Hematopoietic multipotent progenitor cell treated with erythropoietin and hydrocortisone succinate and interleukin-3 and kit ligand, for 6 days (in vitro differentiated cells): Measurements from ENCODE around the gene RAD51.

Source experiments
- DNase-seq: peaks from one replicate; pipeline ENCODE4 v3.0.0-alpha.2; 2015

The RAD51 gene

DNA sequence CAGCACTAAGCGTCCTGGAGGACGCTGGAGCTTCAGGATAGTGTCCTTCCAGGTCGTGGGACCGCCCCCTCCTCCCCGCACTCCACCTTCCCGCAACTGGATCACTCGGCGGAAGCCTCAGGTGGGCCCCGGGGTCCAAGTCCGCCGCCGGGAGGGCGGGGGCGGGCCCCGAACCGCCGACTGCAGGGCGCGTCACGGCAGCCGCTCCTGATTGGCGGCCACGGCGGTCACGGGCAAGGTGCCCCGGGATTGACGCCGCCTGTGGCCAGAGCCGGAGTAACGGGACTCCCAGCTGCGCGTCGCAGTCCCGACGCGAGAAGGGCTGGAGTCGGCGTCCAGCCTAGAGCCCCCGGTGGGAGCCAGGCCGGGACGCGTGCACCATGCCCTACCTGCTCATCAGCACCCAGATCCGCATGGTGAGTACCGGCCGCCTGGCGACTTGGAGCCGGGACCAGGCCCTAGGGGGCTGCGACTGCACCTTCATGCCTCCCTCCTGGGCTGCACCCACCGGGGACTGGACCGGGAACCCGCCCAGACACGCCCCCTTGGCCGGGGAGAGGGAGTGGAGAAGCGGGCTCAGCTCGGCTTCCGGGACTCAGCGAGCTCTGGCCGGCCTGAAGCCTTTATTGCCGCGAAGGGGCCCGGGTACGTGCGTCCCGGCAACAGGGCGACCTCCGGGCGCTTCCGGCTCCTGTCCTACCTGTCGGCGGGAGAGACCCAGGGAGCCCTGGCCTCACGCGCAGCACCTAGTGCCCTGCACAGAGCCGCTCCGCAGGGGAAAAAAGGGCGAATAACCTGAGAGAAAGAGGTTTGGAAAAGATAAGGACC is 69.0 kb downstream of the RAD51 start, which contains the start of gene GCHFR:
TSS of gene GCHFR (plus strand) at position 268 of the 828 bp plus-strand sequence. CDS start at position 381, 113 bp downstream.
- peak; percentile 80 for DNase-seq

DNA sequence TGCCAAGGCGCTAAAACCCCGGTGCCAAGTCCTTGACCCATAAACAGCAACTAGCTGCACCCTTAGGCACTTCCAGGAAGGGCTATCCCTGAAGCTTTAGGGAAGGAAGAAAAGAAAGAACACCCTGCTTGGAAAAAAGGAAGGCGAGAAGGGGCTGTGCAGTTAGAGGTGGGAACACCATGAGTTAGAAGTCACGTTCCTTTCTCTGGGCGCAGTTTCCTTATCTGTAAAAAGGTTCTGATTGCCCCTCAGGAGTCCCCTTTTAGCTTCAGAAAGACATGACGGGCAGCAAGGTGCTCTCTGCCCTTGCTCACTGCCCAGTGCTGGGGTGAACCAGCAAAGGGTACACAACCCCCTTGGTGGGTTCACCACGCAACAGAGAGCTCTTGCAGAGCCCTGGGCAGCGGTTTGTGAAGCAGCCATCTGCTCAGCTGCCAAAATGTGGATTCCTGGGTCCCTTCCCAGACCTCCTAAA is 69.7 kb downstream of the RAD51 start:
- DNase-seq: no peak

DNA sequence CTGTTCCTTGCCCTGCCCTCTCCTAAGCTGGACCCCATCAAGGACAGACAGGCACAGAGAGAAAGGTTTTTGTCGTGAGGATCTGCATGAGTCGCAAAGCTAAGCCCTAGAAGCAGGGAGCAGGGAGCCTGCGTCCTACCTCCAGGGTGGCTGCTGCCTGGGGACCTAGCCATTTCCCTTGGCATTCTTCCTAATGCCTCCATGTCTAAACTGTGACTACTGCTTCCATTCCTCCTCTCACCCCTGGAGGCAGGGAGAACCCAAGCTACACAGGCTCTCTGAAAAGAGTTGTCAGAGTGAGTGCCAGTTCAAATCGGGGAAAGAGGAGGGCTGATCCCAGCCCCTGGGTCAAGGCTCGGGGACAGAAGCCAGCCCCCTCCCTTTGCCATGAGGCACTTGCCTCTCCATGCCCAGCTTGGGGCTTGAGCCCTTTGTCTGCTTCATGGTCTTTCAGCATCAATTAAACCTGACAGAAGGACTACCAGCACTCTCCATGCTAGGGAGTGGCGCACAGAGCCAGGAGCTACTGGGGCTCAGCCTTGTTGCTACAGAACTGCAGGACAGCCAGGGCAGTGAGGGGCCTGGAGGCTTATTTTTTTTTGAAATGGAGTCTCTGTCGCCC is 71.3 kb downstream of the RAD51 start:
- no peak for DNase-seq

DNA sequence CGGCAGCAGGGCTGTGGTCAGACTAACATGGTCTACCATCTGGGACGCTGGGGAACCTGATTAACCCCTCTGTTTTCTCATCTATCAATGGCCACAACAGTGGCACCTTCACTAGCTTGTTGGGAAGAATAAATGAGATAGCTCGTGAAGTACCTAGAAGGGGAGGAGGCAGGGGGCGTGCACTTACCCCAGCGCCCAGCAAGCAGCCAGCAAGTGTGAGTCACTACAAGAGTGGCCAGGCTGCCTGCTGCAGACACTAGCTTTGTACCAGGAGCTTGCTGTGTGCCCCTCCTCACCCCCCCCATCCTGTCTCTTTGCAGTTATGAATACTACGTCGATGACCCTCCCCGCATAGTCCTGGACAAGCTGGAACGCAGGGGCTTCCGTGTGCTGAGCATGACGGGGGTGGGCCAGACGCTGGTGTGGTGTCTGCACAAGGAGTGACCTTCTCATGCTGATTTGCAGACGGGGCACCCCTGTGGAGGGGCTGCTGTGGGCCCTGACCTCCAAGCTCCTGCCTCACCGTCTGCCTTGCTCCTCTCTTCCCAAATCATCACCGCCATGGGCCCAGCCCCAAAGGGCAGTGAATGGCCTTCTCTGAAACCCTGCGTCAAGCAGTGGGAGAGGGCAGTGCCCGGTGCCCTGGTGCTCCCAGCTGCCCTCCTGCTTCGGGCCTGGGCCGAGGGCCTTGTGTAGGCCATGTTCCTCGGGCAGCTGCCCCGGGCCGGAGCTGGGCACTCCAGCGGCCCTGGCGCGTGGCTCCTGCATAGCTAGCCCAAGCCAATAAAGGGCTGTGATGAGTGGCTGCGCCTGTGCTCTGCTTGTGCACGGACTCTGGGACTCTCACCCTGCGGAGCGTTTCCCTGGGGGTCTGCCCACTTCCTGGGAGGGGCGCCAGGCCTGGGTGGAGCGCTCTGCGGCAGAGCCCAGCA is 72.2 kb downstream of the RAD51 start:
- peak; percentile 89 for DNase-seq

DNA sequence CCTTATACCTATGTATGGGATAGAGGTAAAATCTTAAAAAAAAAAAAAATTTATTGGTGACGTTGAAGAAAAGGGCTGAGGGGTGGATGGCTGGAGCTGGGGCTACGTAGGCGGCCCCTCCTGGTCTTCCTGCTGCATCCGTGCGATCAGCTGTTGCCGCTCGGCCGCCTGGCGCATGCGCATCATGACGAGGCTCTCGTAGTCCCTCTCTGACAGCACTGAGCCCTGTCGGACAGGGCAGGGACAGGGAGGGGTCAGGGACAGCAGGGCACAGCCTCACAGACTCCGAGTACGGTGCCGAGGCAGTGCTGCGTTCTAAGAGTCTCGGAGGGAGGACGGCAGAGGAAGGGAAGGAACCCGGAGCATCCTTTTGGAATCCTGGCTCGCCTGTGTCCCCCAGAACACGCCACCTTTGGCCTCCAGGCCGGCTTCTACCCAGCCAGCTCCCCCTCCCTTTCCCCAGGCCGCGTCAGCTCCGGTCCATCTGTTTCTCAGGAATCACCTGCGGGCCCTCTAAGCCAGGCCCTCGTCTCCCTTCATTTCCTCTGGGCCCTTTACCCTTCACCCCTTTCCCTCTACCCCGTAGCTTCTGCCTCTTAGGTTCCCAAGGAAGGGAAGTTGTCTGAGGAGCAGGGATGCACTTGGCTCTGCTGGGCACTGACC is 73.0 kb downstream of the RAD51 start:
- DNase-seq: no peak

DNA sequence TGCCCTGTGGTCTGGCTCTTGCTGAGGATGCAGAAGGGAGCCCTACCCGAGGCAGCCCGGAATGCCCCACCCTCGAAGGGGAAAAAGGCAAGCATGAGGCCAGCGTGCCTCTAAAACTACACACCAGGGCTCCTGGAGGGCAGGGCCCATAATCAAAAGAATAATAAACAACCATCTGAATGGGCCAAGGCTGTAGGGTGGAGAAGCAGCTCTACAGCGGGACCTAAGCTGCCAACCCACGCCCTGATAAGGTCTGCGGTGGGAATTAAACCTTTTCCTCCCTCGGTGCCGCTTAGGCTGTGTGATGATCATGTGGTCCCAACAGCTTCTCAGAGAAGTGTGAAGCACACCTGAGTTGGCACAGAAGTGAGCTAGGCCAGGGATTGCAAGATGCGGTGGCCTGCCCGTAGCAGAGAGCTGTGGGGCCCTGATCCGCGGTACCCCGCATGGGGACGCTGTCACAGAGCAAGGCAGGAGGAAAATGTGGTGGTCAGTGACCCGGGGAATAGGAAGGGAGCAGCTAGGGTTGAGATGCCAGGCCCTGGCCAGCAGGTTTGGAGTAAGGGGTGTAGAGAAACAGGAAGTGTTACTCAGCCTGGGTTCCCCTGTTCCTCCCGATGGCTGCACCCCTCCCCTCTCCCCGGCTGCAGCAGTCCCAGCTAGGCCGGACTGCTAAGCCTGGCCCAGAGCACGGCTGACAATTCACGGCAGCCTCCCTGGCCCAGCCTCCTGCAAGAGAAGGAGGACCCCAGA is 73.7 kb downstream of the RAD51 start:
- peak; percentile 91 for DNase-seq

DNA sequence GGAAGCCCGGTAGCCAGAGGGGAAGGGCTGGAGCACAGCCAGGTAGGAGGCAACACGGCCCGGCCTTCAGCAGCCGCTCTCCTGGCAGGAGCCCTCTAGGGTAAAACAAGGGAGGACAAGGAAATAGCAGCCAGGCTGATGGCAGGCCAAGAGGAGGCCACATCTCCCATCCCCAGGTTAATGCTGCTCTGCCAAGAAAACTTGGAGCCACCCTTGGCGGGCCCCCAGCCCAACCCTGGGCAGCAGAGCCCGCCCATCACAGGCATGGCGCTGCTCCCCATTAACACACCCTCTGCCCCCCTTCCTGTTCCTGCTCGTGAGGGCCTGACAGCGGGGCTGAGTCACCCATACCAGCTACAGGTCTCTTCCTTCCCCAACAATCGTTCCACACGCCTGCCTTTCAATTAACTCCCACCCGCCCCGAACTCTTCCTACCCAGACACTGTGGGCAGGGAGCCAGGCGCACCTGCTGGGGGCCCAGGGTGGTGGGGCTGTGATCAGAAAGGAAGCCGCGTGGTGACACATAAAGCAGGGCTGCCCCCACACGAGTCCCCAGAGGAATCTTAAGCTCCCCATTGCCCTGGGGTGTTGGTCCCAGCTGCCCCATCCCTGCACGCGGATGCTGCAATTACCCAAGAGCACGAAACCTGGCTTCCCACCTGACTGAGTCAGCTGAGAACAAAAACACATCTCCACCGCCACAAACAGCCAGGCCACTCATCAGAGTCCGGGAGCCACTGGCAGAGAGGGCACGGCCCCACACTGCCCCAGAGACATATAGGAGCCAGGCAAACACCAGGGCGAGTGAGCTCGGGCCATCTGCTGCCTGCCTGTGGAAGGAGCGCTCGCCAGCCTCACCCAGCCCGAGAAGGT is 74.5 kb downstream of the RAD51 start, which contains the start of gene C15orf62:
TSS of gene C15orf62 (plus strand) at position 707 of the 873 bp plus-strand sequence. CDS start 516 bp downstream, outside the sequence.
- peak; percentile 80 for DNase-seq

DNA sequence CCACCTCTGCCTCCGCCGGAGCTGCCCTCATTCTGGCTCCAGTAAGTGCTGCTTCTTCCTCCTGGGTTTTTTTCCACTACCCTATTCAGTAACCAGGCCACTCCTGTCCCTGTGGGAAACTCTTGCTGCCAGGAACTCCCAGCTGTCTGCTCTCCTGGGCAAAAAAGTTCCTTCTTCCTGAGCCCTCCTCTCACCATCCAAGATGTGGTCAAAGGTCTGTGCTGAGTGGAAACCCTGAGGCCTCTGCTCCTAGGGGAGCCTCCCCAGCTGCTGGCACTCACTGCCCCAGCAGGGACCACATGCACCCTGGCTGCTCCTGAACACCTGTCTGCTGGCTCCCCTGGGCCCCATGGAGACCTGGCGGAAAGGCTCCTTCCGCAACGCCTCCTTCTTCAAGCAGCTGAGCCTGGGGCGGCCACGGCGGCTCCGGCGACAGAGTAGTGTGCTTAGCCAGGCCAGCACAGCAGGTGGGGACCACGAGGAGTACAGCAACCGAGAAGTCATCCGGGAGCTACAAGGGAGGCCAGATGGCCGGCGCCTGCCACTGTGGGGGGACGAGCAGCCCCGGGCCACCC is 75.3 kb downstream of the RAD51 start:
- DNase-seq: no peak

DNA sequence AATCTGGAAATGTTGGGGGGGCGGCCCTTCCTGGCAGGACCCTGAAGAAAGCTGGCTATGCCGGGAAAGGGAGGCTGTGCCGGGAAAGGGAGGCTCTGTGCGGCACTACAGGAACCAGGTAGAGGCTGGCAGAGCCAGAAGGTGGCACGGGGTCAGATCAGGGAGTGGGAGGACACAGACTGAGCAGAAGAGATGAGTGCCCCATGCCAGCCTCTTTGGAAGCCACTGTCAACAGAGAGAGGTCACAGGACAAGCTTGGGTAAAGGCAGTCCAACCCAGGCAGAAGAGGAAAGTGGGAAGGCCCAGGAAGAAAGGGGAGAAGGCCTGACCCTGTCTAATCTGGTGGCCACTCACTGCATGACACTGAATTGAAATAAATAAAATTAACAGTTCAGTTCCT is 76.3 kb downstream of the RAD51 start:
- no peak for DNase-seq

DNA sequence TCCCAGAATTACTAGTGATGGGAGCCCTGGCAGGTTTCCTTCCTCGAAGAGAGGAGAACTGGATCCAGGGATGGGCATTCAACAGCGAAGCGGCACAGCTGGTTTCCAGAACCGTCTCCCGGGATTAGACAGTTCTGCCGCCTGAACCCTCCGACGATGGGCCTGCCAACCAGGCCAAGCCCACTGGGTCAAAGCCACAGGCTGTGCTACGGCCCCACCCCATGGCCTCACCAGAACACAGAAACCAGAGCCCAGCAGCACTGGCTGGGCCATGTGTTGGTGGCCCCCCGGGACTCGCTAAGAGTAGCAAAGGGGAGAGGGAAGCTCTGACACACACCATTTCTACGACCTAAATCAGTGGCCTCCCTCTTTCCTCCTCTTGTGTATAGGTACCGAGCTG is 77.0 kb downstream of the RAD51 start:
- DNase-seq: no peak

DNA sequence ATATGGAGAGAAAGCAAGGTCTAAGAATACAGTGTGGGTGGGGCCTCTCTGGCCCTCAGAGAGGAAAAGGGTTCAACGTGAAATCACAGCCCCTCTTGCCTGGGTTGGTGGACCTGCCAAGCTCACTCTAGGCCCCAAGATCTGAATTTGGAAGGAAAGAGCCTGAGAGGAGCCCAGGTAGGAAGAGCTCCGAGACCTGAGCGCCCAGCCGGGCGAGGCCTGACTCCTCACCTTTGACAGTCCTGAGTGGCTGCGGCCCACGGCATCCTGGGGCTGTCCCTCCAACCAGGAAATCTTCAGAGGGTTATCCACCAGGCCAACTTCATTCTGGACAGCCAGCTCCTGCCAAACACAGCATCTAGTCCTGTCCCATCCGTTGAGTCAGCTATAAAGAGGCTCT is 78.5 kb downstream of the RAD51 start:
- DNase-seq: no peak

DNA sequence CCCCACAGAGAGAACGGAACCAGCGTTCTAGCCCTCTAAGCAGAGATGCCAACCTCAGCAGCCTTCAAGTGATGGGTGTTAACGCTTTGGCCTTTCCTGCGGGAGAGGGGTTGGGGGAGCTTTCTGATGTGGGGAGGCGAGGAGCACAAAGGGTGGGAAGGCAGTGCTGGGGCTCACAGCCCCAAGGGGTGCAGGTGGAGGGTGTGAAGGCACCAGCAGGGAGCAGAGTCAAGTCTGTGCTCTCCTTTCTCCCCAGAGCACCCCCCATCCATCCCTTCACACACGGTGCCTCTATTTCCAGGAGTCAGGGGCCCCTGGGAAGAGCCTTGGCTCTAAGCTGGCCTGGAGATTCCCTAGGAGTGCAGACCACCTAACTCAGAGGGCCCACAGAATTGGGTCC is 78.9 kb downstream of the RAD51 start:
- DNase-seq: no peak

DNA sequence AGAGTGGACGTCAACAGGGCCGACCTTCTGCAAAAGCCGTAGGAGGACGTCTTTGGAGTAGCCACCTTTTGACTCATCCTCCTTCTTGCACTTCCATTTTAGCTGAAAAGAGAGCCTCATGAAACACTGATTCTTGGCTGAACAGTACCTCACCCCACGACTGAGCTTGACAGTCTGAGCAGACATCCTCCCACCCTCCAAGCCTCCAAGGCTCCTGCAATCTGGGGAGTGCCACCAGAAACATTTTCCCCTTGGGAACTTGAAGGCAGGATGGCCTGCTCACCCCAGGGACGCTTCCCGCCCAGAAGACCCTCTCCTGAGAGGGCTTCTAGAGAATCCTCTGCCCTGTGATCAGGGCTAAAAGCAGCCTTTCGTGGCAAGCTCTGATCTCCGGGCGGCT is 80.0 kb downstream of the RAD51 start:
- DNase-seq: no peak

DNA sequence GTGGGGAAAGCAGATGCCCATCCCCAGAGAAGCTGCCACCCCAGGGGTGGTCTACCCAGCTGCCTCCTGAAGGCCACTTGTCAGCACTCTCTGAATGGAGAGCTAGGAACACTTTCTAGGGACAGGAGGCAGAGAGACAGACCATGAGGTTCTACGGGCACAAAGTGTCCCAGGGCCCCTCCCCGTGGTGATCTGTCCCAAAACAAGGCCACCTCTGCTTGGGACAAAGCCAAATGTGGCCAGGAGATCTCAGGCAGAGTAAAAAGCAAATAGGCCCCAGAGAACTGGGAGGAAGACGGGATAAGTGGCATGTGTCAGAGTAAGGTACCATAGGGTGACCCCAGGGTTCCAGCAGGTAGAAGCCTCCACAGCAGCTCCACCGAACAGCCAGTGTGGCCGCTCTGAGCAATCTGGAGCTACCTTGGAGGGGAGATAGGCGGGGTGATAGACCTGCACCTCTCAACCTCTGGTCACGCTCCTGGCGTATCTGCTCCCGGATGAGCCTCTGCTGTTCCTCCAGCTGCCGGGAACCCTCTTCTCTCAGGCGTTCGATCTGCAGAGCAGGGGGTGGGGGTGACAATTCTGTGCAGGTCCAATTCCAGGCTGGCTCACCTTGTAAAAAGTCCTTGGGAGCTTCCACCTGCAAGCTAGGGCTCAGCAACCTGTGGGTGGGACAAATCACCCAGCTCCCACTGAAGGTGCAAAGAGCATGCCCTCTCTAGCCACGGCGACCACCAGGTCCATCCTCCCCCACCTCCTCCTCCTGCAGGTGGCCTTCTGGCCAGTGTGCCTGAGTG is 81.0 kb downstream of the RAD51 start:
- DNase-seq: no peak

DNA sequence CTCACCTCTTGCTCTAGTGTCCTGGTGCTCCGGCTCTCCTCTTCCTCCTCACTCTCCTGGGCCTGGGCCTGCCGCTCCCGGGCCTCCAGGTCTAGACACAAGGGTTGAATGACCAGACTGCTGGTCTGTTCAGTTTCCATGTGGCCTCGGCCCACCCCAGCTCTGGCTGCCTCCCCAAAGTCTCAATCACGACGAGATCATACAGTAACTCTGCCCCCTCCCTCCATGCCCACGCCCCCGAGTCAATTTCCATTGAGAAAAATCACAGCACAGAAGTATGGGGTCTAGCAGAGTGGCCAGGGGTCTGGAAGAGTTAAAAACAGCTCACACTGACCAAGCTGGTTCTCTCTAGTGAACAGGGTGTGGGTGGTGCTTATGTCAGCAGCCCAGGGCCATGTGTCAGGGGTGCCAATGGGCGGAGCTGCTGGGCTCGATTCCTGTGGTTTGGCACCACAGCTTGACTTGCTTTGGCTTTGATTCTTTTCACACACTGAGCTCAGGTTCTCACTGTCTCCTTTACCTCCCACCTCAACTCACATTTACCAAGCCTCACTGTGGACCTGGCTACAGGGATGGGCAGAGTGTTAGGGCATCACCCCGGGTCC is 81.7 kb downstream of the RAD51 start:
- DNase-seq: peak; percentile 84
